Heart left ventricle (tissue), 16 donors: ENCODE data around the gene ZBTB20. TPM values are rescaled to one million over a fixed set of nuclear protein-coding genes. Genes with fewer than 3 reads are reported as not detected.

Experiments used
- ATAC-seq, 4 donors: fragments of 200-7000 bp; cut with Tn5 transposase; one replicate each; pipeline ENCODE4 v1.9.1; 2020 to 2022; ENCODE audit warnings: moderate library complexity in 4 of 4, mild to moderate bottlenecking in 3 of 4, moderate number of reproducible peaks in 1 of 4
- DNase-seq, 5 donors: peaks; one replicate each; pipeline ENCODE4 v3.0.0-alpha.2; 2020
- H3K27ac ChIP-seq, 12 donors: fragments of 200-600 bp; sonication (generic) in 4 of 12; one replicate each; pipeline versions ENCODE4 v1.5.0 to v1.8.0; 2016 to 2022; ENCODE audit warnings: mild to moderate bottlenecking in 2 of 12
- H3K27me3 ChIP-seq, 9 donors: fragments of 200-600 bp; sonication (generic) in 2 of 9; one replicate each; pipeline versions ENCODE4 v1.5.1 to v1.8.0; 2016 to 2022; ENCODE audit warnings: mild to moderate bottlenecking in 3 of 9
- H3K36me3 ChIP-seq, 9 donors: fragments of 200-600 bp; sonication (generic) in 2 of 9; one replicate each; pipeline versions ENCODE4 v1.5.0 to v1.8.0; 2018 to 2022; ENCODE audit warnings: mild to moderate bottlenecking in 2 of 9
- H3K4me1 ChIP-seq, 12 donors: fragments of 200-600 bp; sonication (generic) in 4 of 12; one replicate each; pipeline versions ENCODE4 v1.5.0 to v1.8.0; 2016 to 2022; ENCODE audit warnings: mild to moderate bottlenecking in 3 of 12
- H3K4me3 ChIP-seq, 12 donors: fragments of 200-600 bp; sonication (generic) in 4 of 12; one replicate each; pipeline versions ENCODE4 v1.5.0 to v1.8.0; 2017 to 2022; ENCODE audit warnings: mild to moderate bottlenecking in 9 of 12, moderate library complexity in 4 of 12
- H3K9me3 ChIP-seq, 12 donors: fragments of 200-600 bp; sonication (generic) in 4 of 12; one replicate each; pipeline versions ENCODE4 v1.5.0 to v1.8.0; 2016 to 2022; ENCODE audit warnings: mild to moderate bottlenecking in 1 of 12
- CTCF ChIP-seq, 12 donors: fragments of 200-600 bp; sonication (generic) in 4 of 12; IDR thresholded peaks; one replicate each; pipeline versions ENCODE4 v1.5.0 to v1.8.0; 2018 to 2022; ENCODE audit warnings: antibody characterized with exemption in 12 of 12, mild to moderate bottlenecking in 5 of 12
- POLR2A ChIP-seq, 2 donors: fragments of 450-650 bp; IDR thresholded peaks; one replicate each; pipeline ENCODE4 v1.6.1; 2017; ENCODE audit warnings: antibody characterized with exemption in 2 of 2, mild to moderate bottlenecking in 2 of 2, moderate library complexity in 2 of 2
- WGBS, 4 donors: extraction: QIAGEN DNeasy Blood & Tissue Kit in 2 of 4; methylation state at CpG; one replicate each; pipeline versions ENCODE4 v1.1.5 to v1.1.7; 2013 to 2018; 5-methylcytosine and 5-hydroxymethylcytosine counted together
- intact Hi-C, 10 donors: fragments of 100-400 bp; cut with DNase I; formaldehyde crosslinking; loops; one replicate each; pipeline versions ENCODE4 v1.11.1 to v1.14.2; 2022
- polyA plus RNA-seq, 2 donors: library from polyadenylated mRNA; stranded (reverse); fragments of 200-250 nt; gene quantifications; one replicate each; pipeline ENCODE4 v1.2.3, GENCODE V29; 2013
- total RNA-seq, 9 donors: library from RNA; depleted of rRNA in 2 of 9; stranded (reverse); fragments of >200 nt in 2 of 9; fragmentation: NEBNext Ultra II Directional in 3 of 9; extraction: Animal tissue kit (Norgen Biotek cat#: 25700) in 3 of 9; gene quantifications; one replicate each; pipeline versions ENCODE4 v1.1.0 to v1.2.4, GENCODE V29; 2016 to 2023
- donor health status: ischemic (EF 13 %, LVEDD 7.1; RV severe dilation, severe dysfunction).
- donor health status: healthy with polysubstance abuse.
- donor health status: DM: no; HTN: yes; CAD: no.
- donor health status: DM: no; HTN: no; CAD: no.
- donor health status: ischemic (EF 25% LVEDD 6.9; RV normal size, moderate dysfunction).
- donor health status: ischemic (EF 25% LVEDD 5.7; RV mildly dilated, moderate dysfunction).
- donor health status: healthy.
- donor health status: DM: yes; HTN: yes; CAD: no.
- donor health status: ischemic (EF 35%, LVEDD 5.7; RV mildly dilated, moderate dysfunction).
- donor health status: nonischemic (EF 11% LVEDD 7.7; RV severe dilation, severe dysfunction).
- donor health status: DM: yes; HTN: yes; CAD: no.
- donor health status: PGD.
- donor health status: ischemic (EF 29% LVEDD 5.4; RV normal size, mild dysfunction).
- donor health status: nonischemic (EF 23%, LVEDD 6.1; RV moderate dilation, normal function).

The ZBTB20 gene
- total and polyA plus RNA-seq, 11 donors: 6.2 to 109 (median 77.3) TPM

GRCh38 chr3:114856835-114857234 lies 290.3 kb downstream of the ZBTB20 start:
- WGBS, 4 donors: 69 to 86% (median 79%) methylated on average over 1 of the region's 1 CpG
- intact Hi-C loops: no loop called here
- TF ChIP-seq POLR2A (IDR thresholded peaks at IDR 0.05): no peak
- TF ChIP-seq CTCF (IDR thresholded peaks at IDR 0.05): no peak
- Histone ChIP-seq H3K27ac (no peak overlapping the region), H3K27me3 (no peaks in the 10 kb centered on the region), H3K4me3 (no peak overlapping the region), H3K36me3 (no peaks in the 10 kb centered on the region), H3K9me3 (no peaks in the 10 kb centered on the region), H3K4me1 (peaks cover 0 to 39% (median 7%) of the 10 kb centered on the region in 12 donors)
- DNase-seq (no peak), ATAC-seq (no peak)

- ATAC-seq (no peak), DNase-seq (no peak)
- 91 to 95% (median 95%) methylated on average over 5 of the region's 5 CpGs for WGBS, 4 donors
- intact Hi-C loops: no loop called here
- no peaks in the 10 kb centered on the region for H3K9me3 ChIP-seq
- TF ChIP-seq CTCF (IDR thresholded peaks at IDR 0.05) (no peak), POLR2A (IDR thresholded peaks at IDR 0.05) (no peak)
- no peak overlapping the region for H3K27ac ChIP-seq
- no peak overlapping the region for H3K4me3 ChIP-seq
- H3K27me3 ChIP-seq: no peaks in the 10 kb centered on the region
- no peaks in the 10 kb centered on the region for H3K36me3 ChIP-seq
- H3K4me1 ChIP-seq: peaks cover 0 to 33% (median 5%) of the 10 kb centered on the region in 12 donors
Measured at GRCh38 chr3:114855839-114856238, 291.2 kb downstream of the ZBTB20 start.

GRCh38 chr3:114852966-114853365 lies 294.1 kb downstream of the ZBTB20 start:
- 80 to 84% (median 81%) methylated on average over 3 of the region's 3 CpGs for WGBS, 4 donors

GRCh38 chr3:114850898-114851297 lies 296.2 kb downstream of the ZBTB20 start:
- intact Hi-C loops: no loop called here
- no peak for TF ChIP-seq POLR2A (IDR thresholded peaks at IDR 0.05)
- no peak for TF ChIP-seq CTCF (IDR thresholded peaks at IDR 0.05)

More at GRCh38 chr3:114852966-114853365, 294.1 kb downstream of the ZBTB20 start:
- intact Hi-C loops: no loop called here
- ATAC-seq (peak in 1 of 4 donors; percentile 45), DNase-seq (no peak)
- Histone ChIP-seq H3K4me3 (no peak overlapping the region), H3K4me1 (peaks cover 0 to 41% (median 13%) of the 10 kb centered on the region in 12 donors), H3K27me3 (no peaks in the 10 kb centered on the region), H3K36me3 (no peaks in the 10 kb centered on the region), H3K9me3 (no peaks in the 10 kb centered on the region), H3K27ac (no peak overlapping the region)
- TF ChIP-seq POLR2A (IDR thresholded peaks at IDR 0.05): no peak
- no peak for TF ChIP-seq CTCF (IDR thresholded peaks at IDR 0.05)

More at GRCh38 chr3:114850898-114851297, 296.2 kb downstream of the ZBTB20 start:
- H3K27me3 ChIP-seq: no peaks in the 10 kb centered on the region
- no peak overlapping the region for H3K4me3 ChIP-seq
- H3K4me1 ChIP-seq: peaks cover 0 to 36% (median 12%) of the 10 kb centered on the region in 12 donors
- no peaks in the 10 kb centered on the region for H3K36me3 ChIP-seq
- 76 to 84% (median 79%) methylated on average over 1 of the region's 1 CpG for WGBS, 4 donors
- no peak overlapping the region for H3K27ac ChIP-seq
- no peaks in the 10 kb centered on the region for H3K9me3 ChIP-seq
- no peak for ATAC-seq
- no peak for DNase-seq
